GM12891 (cell line): ENCODE data around the gene AP3B2.
"Not testable (repeated sequence)": the region's sequence is repeated elsewhere in the genome, so short reads cannot be mapped to it uniquely, and the experiment has no call there.

ENCODE experiments used
- DNase-seq: peaks from one replicate; pipeline ENCODE4 v3.0.0; 2011; ENCODE audit warnings: low spot score; ENCODE audit not compliant: insufficient read length
- FAIRE-seq: peaks from 2 replicates; lab custom pipeline; 2011; peaks lifted over from hg19 to GRCh38; lab: Jason Lieb, UNC
- PAX5 ChIP-seq: IDR thresholded peaks from 2 replicates; pipeline ENCODE4 v1.6.1; 2011; ENCODE audit warnings: low read length, moderate library complexity, mild to moderate bottlenecking; ENCODE audit not compliant: insufficient read depth, severe bottlenecking
- POLR2A ChIP-seq: IDR thresholded peaks from 2 replicates; pipeline ENCODE4 v1.6.1; 2011; ENCODE audit warnings: low read depth, low read length, control low read depth
- POLR2AphosphoS5 ChIP-seq: IDR thresholded peaks from 2 replicates; pipeline ENCODE4 v1.6.1; 2011; ENCODE audit warnings: low read depth, low read length, control low read depth
- POU2F2 ChIP-seq: IDR thresholded peaks from 2 replicates; pipeline ENCODE4 v1.6.1; 2011; ENCODE audit warnings: low read depth, mild to moderate bottlenecking, control low read depth, low read length, moderate library complexity
- SPI1 ChIP-seq: IDR thresholded peaks from 2 replicates; pipeline ENCODE4 v1.6.1; 2011; ENCODE audit warnings: low read depth, low read length, control low read depth
- TAF1 ChIP-seq: IDR thresholded peaks from 2 replicates; pipeline ENCODE4 v1.6.1; 2011; ENCODE audit warnings: low read depth, low read length, control low read depth

The AP3B2 gene

GRCh38 chr15:82653483-82654168 is 56.0 kb downstream of the AP3B2 start:
- FAIRE-seq (no peak), DNase-seq (no peak)
- no peak for TF ChIP-seq POLR2A

- no peak for TF ChIP-seq POLR2AphosphoS5
- no peak for TF ChIP-seq PAX5
- TF ChIP-seq POU2F2, result no peak
- no peak for TF ChIP-seq TAF1
- TF ChIP-seq POLR2A, result no peak
- TF ChIP-seq SPI1, result no peak
- FAIRE-seq, result no peak
Observed at GRCh38 chr15:82651708-82652107, 58.0 kb downstream of the AP3B2 start.

GRCh38 chr15:82650046-82650670 is 59.5 kb downstream of the AP3B2 start:
- FAIRE-seq (no peak), DNase-seq (no peak)
- TF ChIP-seq POLR2AphosphoS5 (no peak), POU2F2 (no peak), PAX5 (no peak), POLR2A (no peak), TAF1 (no peak), SPI1 (no peak)

More at GRCh38 chr15:82651708-82652107, 58.0 kb downstream of the AP3B2 start:
- no peak for DNase-seq

GRCh38 chr15:82649226-82649999 is 60.3 kb downstream of the AP3B2 start:
- no peak for TF ChIP-seq POLR2AphosphoS5
- TF ChIP-seq POLR2A, result no peak
- no peak for TF ChIP-seq SPI1
- TF ChIP-seq POU2F2, result no peak
- TF ChIP-seq PAX5, result no peak
- no peak for TF ChIP-seq TAF1
- DNase-seq (no peak), FAIRE-seq (no peak)

GRCh38 chr15:82648257-82649103 is 61.2 kb downstream of the AP3B2 start:
- FAIRE-seq, result no peak
- no peak for DNase-seq
- TF ChIP-seq POLR2AphosphoS5, result no peak
- TF ChIP-seq TAF1, result no peak
- TF ChIP-seq SPI1, result no peak
- TF ChIP-seq POU2F2, result no peak

GRCh38 chr15:82647835-82648256 is 61.8 kb downstream of the AP3B2 start:
- TF ChIP-seq POLR2A (no peak), POU2F2 (no peak), POLR2AphosphoS5 (no peak), SPI1 (no peak), PAX5 (no peak), TAF1 (no peak)
- DNase-seq, result peak; percentile 38
- no peak for FAIRE-seq

- DNase-seq (no peak), FAIRE-seq (no peak)
- no peak for TF ChIP-seq PAX5
- TF ChIP-seq SPI1, result no peak
- TF ChIP-seq POU2F2, result no peak
- TF ChIP-seq TAF1, result no peak
- no peak for TF ChIP-seq POLR2A
- TF ChIP-seq POLR2AphosphoS5, result no peak
Observed at GRCh38 chr15:82647045-82647834, 62.4 kb downstream of the AP3B2 start, which contains the start of gene CPEB1. CPEB1 (minus strand) TSS chr15:82647363; CDS start chr15:82628459, 18,904 bp downstream.

- DNase-seq, result no peak
- no peak for TF ChIP-seq POU2F2
- TF ChIP-seq POLR2A, result no peak
- TF ChIP-seq TAF1, result no peak
- no peak for TF ChIP-seq PAX5
- no peak for TF ChIP-seq POLR2AphosphoS5
- TF ChIP-seq SPI1, result no peak
- no peak for FAIRE-seq
Observed at GRCh38 chr15:82646250-82647044, 63.2 kb downstream of the AP3B2 start.

- not testable (repeated sequence) for FAIRE-seq, DNase-seq
Observed at GRCh38 chr15:82644967-82645852, 64.5 kb downstream of the AP3B2 start.
